ENCODE data around the gene TAMALIN.

Gene TAMALIN

DNA sequence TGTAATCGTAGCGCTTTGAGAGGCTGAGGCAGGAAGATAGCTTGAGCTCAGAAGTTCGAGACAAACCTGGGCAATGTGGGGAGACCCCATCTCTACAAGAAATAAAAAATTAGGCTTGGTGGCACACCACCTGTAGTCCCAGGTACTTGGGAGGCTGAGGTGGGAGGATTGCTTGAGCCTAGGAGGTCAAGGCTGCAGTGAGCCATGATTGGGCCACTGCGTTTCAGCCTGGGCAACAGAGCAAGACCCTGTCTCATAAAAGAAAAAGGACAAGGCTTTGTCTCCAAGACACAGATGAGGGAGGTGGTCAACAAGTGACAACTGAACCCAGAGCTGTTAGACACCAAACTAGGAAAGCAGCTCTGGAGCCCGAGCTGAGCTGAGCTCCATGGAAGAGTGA lies 14.5 kb upstream of the TAMALIN start:
- H3K36me3 ChIP-seq (ENCODE audit: control insufficient read depth, low read length), result peaks cover 10% of the 10 kb centered on the region; the same call in 1 of the 2 replicates
- no peaks in the 10 kb centered on the region for H3K27me3 ChIP-seq (ENCODE audit: control insufficient read depth, low read length)
- H3K9me2 ChIP-seq (replicated peaks; ENCODE audit: control insufficient read depth, low read length), result no peaks in the 10 kb centered on the region
- no peaks in the 10 kb centered on the region for H3K79me2 ChIP-seq (ENCODE audit: control insufficient read depth, low read length)
- no peak for TF ChIP-seq EZH2phosphoT487 (IDR thresholded peaks at IDR 0.05; ENCODE audit: borderline replicate concordance, low read length)
- TF ChIP-seq, protein P1, sequence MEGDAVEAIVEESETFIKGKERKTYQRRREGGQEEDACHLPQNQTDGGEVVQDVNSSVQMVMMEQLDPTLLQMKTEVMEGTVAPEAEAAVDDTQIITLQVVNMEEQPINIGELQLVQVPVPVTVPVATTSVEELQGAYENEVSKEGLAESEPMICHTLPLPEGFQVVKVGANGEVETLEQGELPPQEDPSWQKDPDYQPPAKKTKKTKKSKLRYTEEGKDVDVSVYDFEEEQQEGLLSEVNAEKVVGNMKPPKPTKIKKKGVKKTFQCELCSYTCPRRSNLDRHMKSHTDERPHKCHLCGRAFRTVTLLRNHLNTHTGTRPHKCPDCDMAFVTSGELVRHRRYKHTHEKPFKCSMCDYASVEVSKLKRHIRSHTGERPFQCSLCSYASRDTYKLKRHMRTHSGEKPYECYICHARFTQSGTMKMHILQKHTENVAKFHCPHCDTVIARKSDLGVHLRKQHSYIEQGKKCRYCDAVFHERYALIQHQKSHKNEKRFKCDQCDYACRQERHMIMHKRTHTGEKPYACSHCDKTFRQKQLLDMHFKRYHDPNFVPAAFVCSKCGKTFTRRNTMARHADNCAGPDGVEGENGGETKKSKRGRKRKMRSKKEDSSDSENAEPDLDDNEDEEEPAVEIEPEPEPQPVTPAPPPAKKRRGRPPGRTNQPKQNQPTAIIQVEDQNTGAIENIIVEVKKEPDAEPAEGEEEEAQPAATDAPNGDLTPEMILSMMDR (IDR thresholded peaks at IDR 0.05; ENCODE audit: low read depth, low read length, poor library complexity, severe bottlenecking), result no peak
- H3F3A ChIP-seq (ENCODE audit: control insufficient read depth, insufficient read depth), result no peaks in the 10 kb centered on the region
- no peak overlapping the region for H3K4me3 ChIP-seq (ENCODE audit: low read length)
- H3K4me1 ChIP-seq (ENCODE audit: control insufficient read depth, low read length), result no peaks in the 10 kb centered on the region
- no peak overlapping the region for H3K4me2 ChIP-seq (ENCODE audit: low read length)
- no peaks in the 10 kb centered on the region for H4K20me1 ChIP-seq (ENCODE audit: control insufficient read depth, insufficient read depth, low read depth, low read length)
- no peak overlapping the region for H3K27ac ChIP-seq (ENCODE audit: low read depth, low read length)
- no peaks in the 10 kb centered on the region for H3K9me3 ChIP-seq (ENCODE audit: control insufficient read depth, insufficient read depth, low read length)

DNA sequence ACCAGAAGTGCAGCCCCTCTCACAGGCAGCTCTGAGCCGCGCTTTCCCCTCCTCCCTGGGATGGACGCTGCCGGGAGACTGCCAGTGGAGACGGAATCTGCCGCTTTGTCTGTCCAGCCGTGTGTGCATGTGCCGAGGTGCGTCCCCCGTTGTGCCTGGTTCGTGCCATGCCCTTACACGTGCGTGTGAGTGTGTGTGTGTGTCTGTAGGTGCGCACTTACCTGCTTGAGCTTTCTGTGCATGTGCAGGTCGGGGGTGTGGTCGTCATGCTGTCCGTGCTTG lies 12.3 kb upstream of the TAMALIN start:
- H3K4me3 ChIP-seq (ENCODE audit: low read length), result no peak overlapping the region
- no peaks in the 10 kb centered on the region for H3K9me2 ChIP-seq (replicated peaks; ENCODE audit: control insufficient read depth, low read length)
- no peaks in the 10 kb centered on the region for H3K9me3 ChIP-seq (ENCODE audit: control insufficient read depth, insufficient read depth, low read length)
- TF ChIP-seq, protein P1 (IDR thresholded peaks at IDR 0.05; ENCODE audit: low read depth, low read length, poor library complexity, severe bottlenecking), result no peak
- TF ChIP-seq EZH2phosphoT487 (IDR thresholded peaks at IDR 0.05; ENCODE audit: borderline replicate concordance, low read length), result no peak
- peaks cover 10% of the 10 kb centered on the region; the same call in 1 of the 2 replicates for H3K36me3 ChIP-seq (ENCODE audit: control insufficient read depth, low read length)
- H3K4me1 ChIP-seq (ENCODE audit: control insufficient read depth, low read length), result no peaks in the 10 kb centered on the region
- no peaks in the 10 kb centered on the region for H4K20me1 ChIP-seq (ENCODE audit: control insufficient read depth, insufficient read depth, low read depth, low read length)
- no peak overlapping the region for H3K4me2 ChIP-seq (ENCODE audit: low read length)
- H3F3A ChIP-seq (ENCODE audit: control insufficient read depth, insufficient read depth), result no peaks in the 10 kb centered on the region
- H3K79me2 ChIP-seq (ENCODE audit: control insufficient read depth, low read length), result no peaks in the 10 kb centered on the region
- no peak overlapping the region for H3K27ac ChIP-seq (ENCODE audit: low read depth, low read length)
- H3K27me3 ChIP-seq (ENCODE audit: control insufficient read depth, low read length), result no peaks in the 10 kb centered on the region

DNA sequence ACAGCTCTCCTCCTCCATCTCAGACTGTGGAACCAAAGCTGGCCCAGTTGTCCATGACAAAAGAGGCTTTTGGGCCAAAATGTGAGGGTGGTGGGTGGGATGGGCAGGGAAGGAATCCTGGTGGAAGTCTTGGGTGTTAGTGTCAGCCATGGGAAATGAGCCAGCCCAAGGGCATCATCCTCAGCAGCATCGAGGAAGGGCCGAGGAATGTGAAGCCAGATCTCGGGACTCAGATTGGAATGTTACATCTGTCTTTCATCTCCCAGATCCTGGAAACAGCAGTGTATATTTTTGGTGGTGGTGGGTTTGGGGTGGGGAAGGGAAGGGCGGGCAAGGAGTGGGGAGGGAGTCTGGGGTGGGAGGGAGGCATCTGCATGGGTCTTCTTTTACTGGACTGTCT lies 11.8 kb upstream of the TAMALIN start:
- H3K36me3 ChIP-seq (ENCODE audit: control insufficient read depth, low read length), result peaks cover 10% of the 10 kb centered on the region; the same call in 1 of the 2 replicates
- H3K27me3 ChIP-seq (ENCODE audit: control insufficient read depth, low read length), result no peaks in the 10 kb centered on the region
- H4K20me1 ChIP-seq (ENCODE audit: control insufficient read depth, insufficient read depth, low read depth, low read length), result no peaks in the 10 kb centered on the region
- H3K79me2 ChIP-seq (ENCODE audit: control insufficient read depth, low read length), result no peaks in the 10 kb centered on the region
- no peak overlapping the region for H3K27ac ChIP-seq (ENCODE audit: low read depth, low read length)
- no peak overlapping the region for H3K4me3 ChIP-seq (ENCODE audit: low read length)
- H3F3A ChIP-seq (ENCODE audit: control insufficient read depth, insufficient read depth), result no peaks in the 10 kb centered on the region
- no peaks in the 10 kb centered on the region for H3K9me3 ChIP-seq (ENCODE audit: control insufficient read depth, insufficient read depth, low read length)
- no peak overlapping the region for H3K4me2 ChIP-seq (ENCODE audit: low read length)
- no peaks in the 10 kb centered on the region for H3K9me2 ChIP-seq (replicated peaks; ENCODE audit: control insufficient read depth, low read length)
- no peaks in the 10 kb centered on the region for H3K4me1 ChIP-seq (ENCODE audit: control insufficient read depth, low read length)
- TF ChIP-seq EZH2phosphoT487 (IDR thresholded peaks at IDR 0.05; ENCODE audit: borderline replicate concordance, low read length), result no peak
- TF ChIP-seq, protein P1 (IDR thresholded peaks at IDR 0.05; ENCODE audit: low read depth, low read length, poor library complexity, severe bottlenecking), result no peak

DNA sequence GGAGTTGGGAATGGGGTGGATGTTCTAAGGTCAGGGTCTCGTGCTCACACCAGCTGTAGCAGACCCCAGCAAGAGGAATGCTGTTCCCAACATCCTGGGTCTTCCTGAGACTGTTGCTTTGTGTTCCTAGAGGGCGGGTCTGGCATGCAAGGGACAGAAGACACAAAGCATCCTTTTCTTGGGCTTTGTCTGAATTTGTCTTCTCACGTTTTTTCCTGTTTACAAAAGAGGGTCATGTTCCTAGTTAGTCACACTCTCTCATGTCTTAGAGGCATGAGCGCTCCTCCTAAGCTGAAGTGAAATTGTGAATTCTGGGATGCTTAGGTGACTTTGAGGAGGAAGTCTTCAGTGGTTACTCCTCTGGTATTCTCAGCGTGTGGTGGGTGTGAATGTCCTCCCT lies 9.6 kb upstream of the TAMALIN start:
- no peaks in the 10 kb centered on the region for H3K27me3 ChIP-seq (ENCODE audit: control insufficient read depth, low read length)
- H3F3A ChIP-seq (ENCODE audit: control insufficient read depth, insufficient read depth), result no peaks in the 10 kb centered on the region
- no peaks in the 10 kb centered on the region for H3K9me3 ChIP-seq (ENCODE audit: control insufficient read depth, insufficient read depth, low read length)
- no peak for TF ChIP-seq EZH2phosphoT487 (IDR thresholded peaks at IDR 0.05; ENCODE audit: borderline replicate concordance, low read length)
- TF ChIP-seq, protein P1 (IDR thresholded peaks at IDR 0.05; ENCODE audit: low read depth, low read length, poor library complexity, severe bottlenecking), result no peak
- H3K4me3 ChIP-seq (ENCODE audit: low read length), result no peak overlapping the region
- H3K27ac ChIP-seq (ENCODE audit: low read depth, low read length), result no peak overlapping the region
- no peaks in the 10 kb centered on the region for H3K4me1 ChIP-seq (ENCODE audit: control insufficient read depth, low read length)
- H3K79me2 ChIP-seq (ENCODE audit: control insufficient read depth, low read length), result no peaks in the 10 kb centered on the region
- no peaks in the 10 kb centered on the region for H3K9me2 ChIP-seq (replicated peaks; ENCODE audit: control insufficient read depth, low read length)
- no peaks in the 10 kb centered on the region for H4K20me1 ChIP-seq (ENCODE audit: control insufficient read depth, insufficient read depth, low read depth, low read length)
- no peak overlapping the region for H3K4me2 ChIP-seq (ENCODE audit: low read length)
- H3K36me3 ChIP-seq (ENCODE audit: control insufficient read depth, low read length), result peaks cover 5% of the 10 kb centered on the region; the same call in 1 of the 2 replicates

Measured in DOHH2 (cell line).